UCSD-AML1 (cell line): ENCODE results near the gene PLK3.
A peak's percentile ranks its signal among the peaks of the same experiment; 100 is the strongest.
"Not testable (repeated sequence)": the region's sequence is repeated elsewhere in the genome, so short reads cannot be mapped to it uniquely, and the experiment has no call there.

Experiments used
- DNase-seq: peaks from one replicate; lab custom pipeline; 2025; ENCODE audit not compliant: unreplicated experiment; lab: John Stamatoyannopoulos, UW

Gene PLK3

DNA sequence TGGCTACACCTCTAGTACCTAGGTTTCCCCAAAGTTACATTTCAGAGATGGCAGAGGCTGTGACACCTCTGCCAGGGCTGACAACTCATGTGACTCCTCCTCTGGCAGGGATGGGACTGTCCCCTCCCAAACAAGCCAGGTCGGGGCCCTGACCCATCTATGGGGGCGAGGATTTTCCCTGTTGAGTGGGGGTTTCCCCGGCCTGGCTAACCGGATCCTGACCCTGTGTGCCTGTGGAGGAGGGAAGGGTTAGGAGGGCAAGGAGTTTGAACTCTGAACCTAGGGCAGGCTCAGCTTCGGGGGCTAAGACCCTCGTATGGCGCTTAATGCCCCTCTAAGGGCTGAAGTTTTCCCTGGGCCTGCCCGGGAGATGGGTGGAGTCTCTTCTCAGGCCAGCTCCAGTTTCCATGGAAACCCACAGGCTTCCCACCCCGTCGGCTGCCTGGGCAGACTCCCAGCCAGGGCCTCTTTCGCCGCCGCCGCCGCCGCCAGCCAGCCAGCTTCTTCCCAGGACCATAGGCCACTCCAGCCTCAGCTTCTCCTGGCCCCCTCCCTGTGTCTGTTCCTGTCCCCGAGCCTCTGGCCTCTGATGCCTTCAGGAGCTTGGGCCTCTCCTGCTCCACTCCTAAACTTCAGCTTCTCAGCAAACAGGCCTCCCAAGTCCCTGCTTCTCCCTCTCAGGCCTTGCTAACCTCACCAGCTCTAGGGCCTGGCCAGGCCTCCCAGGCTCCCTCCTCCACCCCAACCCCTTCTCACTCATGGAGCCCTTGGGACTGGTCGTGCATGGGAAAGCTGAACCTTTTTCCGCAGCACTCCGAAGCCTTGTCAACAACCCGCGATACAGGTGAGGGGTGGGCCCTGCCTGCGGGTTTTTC lies 8.1 kb downstream of the PLK3 start, which contains the start of gene BTBD19:
Gene BTBD19 (plus strand): TSS at position 461 of the 875 bp plus-strand sequence. CDS start 298 bp downstream, at position 759.
- peak; percentile 69 for DNase-seq

DNA sequence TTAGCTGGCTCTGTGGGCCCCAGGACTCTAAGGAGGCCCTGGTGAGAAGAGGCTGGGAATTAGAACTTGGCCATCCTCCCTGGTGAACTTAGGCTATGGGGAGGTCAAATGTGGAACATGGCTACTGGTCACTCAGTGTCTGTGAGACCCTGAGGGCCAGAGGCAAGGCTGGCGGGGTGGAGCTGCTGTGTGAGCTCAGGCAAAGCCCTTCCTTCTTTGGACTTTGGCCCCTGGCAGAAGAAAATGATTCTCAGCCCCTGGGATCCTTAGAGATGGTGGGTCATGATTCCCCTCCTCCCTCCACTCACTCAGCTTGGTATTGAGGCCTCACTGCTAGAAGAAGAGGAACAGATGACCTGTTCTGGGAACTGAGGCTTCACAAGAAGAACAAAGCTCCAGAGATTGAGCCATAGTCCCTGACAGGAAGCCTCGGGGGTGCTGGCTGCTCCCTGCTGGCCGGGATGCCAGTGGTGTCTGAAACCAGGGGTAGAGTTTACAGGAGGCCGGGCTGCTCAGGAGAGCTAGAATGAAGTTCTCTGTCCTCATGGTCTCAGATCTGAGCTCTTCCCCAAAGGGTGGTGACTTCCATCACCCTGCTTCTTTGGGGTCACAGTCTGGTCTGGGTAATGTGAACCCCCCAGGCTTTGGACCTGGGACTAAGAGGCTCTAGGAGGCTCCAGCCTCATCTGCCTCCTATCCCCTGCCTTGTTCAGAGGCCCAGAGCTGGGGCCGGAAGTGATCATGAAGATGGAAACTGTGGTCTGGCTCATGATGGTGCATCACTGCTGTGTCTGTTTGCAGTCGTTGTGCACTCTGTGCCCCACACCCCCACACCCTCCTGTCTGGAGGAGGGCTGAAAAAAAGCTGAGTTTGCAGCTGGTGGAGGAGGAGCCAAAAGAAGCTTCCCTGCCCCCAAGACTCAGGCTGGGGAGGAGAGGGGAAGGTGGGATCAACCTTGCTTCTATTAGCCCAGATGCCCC lies 9.1 kb downstream of the PLK3 start:
- peak; percentile 76 for DNase-seq

DNA sequence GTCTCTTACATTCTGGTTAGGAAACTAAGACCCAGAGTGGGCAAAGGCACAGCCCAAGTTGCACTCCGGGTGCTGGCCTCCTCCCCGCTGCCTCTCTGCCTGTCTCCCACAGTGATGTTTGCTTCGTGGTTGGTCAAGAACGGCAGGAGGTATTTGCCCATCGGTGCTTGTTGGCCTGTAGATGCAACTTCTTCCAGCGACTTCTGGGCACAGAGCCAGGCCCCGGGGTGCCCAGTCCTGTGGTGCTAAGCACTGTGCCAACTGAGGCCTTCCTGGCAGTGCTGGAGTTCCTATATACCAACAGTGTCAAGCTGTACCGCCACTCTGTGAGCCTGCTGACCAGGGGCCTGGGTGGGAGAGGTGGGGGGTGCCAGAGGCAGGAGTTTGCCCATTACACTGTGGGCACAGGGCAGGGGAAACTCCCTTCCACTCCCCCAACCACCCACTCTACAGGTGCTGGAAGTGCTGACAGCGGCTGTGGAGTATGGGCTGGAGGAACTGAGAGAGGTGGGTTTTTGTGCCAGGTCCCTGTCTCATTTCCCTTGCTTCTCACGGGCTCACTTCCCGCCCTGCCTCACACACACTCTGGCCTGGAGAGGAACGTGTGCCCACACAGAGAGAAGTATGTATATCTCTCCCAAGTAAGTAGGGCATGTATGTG lies 10.1 kb downstream of the PLK3 start:
- DNase-seq: no peak

DNA sequence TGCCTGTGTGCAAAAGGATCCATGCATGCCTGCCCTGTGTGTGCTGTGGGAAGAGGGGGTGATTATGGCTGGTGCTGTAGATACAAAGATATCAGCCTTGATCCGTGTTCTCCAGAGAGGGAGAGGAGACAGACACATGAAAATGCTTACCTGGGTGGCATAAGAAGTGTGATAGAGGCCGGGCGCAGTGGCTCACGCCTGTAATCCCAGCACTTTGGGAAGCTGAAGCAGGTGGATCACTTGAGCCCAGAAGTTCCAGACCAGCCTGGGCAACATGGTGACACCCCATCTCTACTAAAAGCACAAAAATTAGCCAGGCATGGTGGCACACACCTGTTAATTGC lies 10.6 kb downstream of the PLK3 start:
- not testable (repeated sequence) for DNase-seq

DNA sequence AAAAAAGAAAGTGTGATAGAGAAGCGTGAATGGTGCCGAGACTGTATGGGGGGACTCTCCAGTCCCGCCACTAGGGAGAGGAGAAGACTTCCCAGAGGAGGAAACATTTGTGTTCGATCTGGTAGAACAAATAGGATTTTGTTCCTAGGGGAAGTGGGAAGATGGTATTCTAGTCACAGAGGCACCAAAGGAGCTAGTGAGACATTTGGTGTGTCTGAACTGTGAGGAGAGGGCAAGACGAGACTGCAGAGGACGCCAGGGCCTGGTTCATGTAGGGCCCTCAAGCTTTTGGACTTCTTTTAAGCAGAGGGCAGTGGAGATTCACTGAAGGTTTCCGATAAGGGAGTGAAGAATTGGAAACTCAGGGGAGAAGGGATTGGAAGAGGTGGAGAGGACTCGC lies 11.1 kb downstream of the PLK3 start:
- no peak for DNase-seq

DNA sequence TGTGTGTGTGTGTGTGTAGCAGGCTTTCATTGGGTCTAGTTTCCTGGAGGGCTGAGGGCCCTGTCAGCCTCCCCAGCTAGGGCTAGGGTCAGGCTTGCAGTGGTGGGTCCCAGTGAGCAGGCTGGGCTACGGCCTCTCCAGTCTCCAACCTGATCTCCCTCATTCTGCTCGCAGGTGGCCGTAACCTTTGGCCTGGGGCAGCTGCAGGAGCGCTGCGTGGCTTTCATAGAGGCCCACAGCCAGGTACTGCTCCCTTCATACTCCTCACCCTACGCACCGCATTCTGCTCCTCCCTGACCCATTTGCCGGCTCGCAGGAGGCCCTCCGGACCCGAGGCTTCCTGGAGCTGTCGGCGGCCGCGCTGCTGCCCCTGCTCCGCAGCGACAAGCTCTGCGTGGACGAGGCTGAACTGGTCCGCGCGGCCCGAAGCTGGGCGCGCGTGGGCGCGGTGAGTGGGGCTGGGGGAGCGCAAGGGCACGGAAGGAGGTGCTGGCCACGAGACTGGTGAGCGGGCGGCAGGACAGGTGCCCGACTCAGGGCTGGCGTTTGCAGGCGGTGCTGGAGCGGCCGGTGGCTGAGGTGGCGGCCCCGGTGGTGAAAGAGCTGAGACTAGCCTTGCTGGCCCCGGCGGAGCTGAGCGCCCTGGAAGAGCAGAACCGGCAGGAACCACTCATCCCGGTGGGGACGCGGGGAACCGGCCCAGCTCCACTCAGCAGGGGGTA lies 12.8 kb downstream of the PLK3 start:
- DNase-seq: no peak

DNA sequence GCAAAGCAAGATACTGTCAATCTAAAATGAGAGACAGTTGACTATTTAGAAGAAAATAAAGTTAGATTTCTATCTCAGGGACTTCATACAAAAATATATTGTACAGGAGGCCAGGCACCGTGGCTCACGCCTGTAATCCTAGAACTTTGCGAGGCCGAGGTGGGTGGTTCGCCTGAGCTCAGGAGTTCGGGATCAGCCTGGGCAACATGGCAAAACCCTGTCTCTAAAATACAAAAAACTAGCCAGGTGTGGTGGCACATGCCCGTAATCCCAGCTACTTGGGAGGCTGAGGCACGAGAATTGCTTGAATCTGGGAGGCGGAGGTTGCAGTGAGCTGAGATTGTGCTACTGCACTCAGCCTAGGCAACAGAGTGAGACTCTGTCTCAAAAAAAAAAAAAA lies 15.7 kb downstream of the PLK3 start:
- not testable (repeated sequence) for DNase-seq

DNA sequence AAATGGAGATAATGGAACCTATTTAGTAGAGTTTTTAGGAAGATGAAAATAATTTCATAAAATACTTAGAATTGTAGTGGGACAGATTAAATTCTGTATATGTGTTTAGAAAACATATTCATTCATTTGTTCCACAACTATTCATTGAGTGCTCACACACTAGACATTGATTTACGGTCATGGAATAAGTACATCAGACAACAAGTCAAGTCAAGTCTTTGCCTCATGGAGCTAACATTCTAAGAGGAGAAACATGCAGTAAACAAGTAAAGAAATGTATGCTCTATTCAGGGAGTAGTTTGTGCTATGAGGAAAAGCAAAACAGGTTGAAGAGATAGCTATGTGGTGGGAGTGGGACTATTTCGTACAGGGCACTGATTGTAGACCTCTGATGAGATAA lies 17.1 kb downstream of the PLK3 start:
- no peak for DNase-seq

DNA sequence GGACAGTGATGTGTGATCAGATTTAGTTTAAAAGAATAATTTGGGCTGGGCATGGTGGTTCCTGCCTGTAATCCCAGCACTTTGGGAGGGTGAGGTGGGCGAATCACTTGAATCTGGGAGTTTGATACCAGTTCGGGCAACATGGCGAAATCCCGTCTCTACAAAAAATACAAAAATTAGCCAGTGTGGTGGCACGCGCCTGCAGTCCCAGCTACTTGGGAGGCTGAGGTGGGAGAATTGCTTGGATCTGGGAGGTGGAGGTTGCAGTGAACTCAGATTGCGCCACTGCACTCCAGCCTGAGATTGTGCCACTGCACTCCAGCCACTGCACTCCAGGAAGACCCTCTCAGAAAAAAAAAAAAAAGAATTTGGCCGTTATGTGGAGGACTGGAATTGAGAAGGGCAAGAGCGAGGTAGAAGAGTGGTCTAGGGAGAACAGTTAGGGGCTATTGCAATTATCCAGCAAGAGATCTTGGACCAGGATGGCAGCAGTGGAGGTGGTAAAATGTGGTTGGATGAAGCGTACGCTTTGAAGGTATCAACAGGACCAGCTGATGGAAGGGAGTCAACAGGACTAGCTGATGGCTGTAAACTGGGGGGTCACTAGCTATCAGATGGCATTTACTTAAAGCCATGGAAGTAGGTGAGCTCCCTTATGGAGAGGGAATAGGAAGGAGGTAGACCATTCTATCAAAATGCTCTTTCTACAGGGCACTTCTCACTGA lies 17.8 kb downstream of the PLK3 start:
- no peak for DNase-seq

DNA sequence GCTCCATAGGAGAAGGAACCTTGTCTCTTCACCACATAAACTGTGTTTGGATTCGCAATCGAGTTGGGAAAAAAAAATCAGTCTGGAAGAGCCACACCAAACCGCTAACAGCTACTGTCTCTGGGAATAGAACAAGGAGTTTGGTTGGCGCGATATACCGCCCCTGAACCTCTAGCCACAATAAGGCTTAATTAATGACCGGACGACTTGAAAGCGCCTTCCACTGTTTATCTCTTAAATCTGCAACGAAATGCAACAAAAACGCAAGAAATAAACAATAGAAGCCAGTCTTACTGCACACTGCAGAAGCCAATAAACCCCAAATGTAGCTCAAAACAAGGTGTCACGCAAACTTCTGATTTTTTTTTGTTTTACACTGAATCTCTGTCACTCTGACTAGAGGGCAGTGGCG lies 19.0 kb downstream of the PLK3 start:
- DNase-seq: no peak

DNA sequence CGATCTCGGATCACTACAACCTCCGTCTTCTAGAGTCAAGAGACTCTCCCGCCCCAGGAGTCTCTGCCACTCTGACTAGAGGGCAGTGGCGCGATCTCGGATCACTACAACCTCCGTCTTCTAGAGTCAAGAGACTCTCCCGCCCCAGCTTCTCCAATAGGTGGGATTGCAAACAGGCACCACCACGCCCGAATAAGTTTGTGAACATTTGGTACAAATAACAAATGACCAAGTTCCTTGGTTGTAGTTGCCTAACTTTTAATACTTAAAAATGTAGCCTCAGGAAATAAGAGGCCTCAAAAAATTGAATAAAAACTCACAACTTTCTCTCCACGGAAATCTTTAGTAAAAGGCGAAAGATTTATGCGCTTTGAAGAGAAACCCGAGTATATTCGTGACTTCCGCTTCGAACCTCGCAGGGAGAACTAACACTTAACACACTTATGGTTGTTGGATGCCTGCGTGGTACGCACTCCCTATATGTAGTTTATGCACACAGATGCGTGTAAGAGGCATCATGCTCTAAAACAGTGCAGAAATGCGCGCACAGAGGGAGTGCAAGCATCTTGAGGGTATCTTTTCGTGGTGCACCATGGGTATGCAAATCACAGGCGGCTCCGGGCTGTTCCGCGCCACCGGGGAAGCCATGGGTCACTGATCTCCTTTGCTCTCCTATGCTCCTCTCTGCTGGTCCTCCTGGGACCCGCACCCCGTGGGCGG lies 19.6 kb downstream of the PLK3 start:
- peak; percentile 62 for DNase-seq

DNA sequence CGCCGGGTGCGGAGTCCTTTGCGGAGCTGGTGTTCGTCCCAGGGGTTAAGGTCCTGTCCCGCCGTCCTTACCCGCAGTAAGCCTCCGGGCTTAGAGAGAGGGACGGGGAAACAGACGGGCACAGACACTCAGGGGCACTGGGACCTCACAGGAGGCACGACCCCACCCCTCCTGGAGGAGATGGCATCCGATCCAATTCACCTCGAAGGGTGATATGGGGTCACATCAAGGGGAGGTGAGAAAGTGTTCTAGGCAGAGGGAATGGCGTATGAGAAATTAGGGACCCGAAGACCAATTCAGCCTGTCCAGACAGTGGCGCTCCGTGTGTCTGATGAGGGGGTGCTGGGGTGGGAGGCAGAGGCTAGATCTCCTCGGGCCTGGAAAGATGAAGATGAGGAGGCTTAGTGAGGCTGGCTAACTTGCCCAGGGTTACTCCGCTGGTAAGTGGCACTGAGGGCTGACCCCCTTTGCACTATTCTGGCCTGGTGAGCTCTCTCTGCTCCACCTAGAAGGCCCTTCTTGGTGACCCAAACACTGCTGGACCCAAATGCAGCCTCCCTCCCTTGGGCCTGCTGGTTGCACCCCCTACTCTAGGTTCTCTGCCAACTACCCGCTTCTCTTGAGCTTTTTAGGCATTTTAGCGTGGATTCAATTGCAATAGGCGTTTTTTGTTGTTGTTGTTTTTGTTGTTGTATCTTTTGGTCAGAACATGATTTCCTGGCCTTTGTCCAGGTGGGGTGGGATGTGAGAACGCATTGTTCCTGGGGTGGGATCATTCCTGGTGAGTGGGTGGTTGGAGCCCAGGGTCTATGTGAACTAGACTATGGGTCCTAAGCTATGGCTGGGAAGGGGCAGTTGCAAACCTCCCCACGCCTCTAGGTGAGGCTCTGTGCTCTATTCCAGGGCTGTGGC lies 20.4 kb downstream of the PLK3 start:
- no peak for DNase-seq

DNA sequence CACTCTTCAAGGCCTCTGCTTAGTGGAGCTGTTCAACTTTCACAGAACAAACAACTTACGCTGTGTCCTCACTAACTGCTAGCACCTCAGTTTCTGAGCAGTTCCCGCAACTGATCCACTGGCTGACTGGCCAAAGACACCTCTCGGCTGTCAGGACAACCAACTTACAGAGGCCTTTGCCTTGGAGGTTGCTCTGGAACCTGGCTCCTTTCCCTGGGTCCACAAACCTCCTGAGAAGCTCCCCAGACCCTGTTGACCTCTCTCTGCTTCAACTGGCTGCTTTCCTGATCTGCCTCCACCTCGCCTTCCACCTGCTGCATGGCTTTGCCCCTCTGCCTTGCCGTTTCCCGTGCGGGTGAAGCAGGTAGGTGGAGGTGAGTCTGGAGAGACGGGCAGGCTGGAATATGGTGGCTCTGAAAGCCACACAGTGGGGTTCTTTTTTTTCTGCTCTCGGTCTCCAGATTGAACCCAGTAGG lies 21.1 kb downstream of the PLK3 start:
- no peak for DNase-seq

DNA sequence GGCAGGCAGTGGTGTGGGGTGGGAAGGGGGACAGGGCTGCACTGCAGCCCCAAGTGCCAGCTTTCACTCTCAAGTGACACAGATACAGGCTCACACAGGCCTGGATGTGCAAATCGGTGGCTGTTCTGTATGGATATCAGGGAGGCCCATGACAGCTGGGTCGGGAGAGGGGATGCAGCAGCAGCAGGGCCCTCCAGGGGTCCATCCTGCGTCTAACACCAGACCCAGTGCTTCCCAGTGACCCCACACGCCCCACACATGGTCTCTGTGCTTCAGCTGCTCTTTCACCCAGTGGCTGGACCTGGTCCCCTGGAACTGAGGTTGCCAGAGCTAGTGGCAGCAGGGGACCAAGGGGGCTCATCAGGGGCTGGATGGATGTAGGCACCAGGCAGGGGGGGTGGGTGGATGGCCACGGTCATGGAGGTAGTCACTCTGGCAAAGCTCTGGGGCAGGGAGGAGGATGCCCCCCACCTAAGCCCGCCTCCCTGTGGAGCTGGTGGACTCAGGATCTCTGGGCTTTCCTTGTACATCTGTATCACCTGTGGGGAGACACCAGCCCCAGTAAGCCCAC lies 22.0 kb downstream of the PLK3 start:
- DNase-seq: no peak

DNA sequence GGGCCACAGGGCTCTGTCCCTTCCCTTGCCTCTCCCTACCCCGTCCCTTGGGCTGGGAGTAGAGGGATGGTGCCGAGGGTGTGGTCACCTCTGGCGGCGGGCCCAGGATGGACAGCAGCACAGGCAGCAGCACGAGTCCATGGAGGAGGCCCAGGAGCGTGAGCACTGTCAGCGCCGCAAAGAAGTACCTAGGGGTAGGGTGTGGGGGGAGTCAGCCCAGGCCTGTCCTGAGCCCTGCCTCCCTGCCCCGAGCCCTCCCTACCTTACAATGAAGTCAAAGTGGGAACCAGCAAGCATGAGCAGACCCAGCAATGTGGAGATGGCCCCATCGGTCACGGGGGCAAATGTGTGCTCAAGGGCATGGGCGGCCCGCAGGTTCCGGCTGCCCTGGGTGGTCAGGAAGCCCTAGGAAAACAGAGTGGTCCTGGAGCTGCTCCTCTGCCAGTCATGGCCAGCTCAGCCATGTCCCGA lies 22.8 kb downstream of the PLK3 start:
- DNase-seq: no peak

DNA sequence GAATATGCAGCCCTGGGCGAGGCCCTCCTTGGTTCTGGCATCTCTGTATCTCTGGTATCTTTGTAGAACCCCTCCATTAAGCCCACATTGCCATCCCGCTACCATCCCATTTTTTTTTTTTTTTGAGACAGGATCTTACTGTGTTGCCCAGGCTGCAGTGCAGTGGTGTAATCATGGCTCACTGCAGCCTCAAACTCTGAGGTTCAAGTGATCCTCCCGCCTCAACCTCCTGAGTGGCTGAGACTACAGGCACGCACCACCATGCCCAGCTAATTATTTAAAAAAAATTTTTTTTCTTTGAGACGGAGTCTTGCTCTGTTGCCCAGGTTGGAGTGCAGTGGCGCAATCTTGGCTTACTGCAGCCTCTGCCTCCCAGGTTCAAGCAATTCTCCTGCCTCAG lies 24.2 kb downstream of the PLK3 start:
- DNase-seq: not testable (repeated sequence)

DNA sequence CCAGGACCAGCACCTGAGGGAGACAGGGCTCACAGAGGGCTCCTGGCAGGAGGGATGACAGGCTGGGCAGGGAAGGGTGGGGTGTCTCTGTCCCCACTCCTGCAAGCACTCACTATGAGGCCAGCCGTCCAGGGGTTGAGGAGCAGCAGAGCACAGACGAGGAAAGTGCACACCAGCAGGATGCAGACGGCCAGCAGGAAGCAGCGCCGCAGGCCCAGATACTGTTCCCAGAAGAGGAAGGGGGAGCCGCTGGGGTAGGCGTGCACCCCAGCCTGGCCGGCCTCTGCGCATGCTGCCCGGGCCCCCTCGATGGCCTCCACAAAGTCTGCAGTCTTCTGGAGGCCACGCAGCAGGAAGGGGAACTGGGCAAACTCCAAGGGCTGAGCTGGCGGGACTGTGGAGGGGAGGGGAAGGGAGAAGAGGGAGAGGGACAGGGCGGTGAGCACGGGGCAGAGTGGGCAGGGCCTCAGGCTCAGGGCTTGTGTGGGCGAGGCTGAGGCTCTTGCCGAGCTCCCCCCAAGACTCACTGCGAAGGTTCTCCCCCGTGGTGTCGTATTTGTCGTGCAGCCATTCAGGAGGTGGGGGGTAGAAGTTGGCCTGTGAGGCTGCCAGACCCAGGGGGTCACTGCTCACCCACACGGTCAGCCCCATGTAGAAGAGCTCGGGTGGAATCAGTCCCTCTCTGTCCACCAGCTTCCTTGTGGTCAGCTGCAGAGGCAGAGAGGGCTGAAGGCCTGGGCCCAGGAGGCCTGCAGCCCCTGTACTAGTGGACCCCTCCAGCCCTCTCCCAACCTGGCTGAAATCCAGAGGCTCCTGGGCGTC lies 26.4 kb downstream of the PLK3 start:
- peak; percentile 87 for DNase-seq
